Measurements from ENCODE around the gene EPHB4. TPM values are rescaled to one million over a fixed set of nuclear protein-coding genes. Genes with fewer than 3 reads are reported as not detected.

EPHB4 gene
- 58.1 and 61.5 TPM in 2 replicates for total RNA-seq

GRCh38 chr7:100827330-100828226 is at the start of gene EPHB4:
TSS of gene EPHB4 (minus strand) at chr7:100827523. CDS start at chr7:100827030, 493 bp downstream.

GRCh38 chr7:100874577-100875355 is 47.4 kb upstream of the EPHB4 start, which contains the start of gene SRRT:
TSS of gene SRRT (plus strand) at chr7:100875103. CDS start at chr7:100875591, 488 bp downstream.

GRCh38 chr7:100867040-100867775 is 39.9 kb upstream of the EPHB4 start, which contains the start of gene TRIP6:
TSS of gene TRIP6 (plus strand) at chr7:100867387. CDS start at chr7:100867498, 111 bp downstream.

GRCh38 chr7:100852048-100852872 is 24.9 kb upstream of the EPHB4 start, which contains the start of gene SLC12A9:
TSS of gene SLC12A9 (plus strand) at chr7:100852713. CDS start at chr7:100854198, 1,485 bp downstream.

Small RNA genes lying within 50 kb of the gene (small RNA-seq; reads per million reads assigned to genes)
- not detected for gene RN7SL750P (ENCODE audit: low replicate concordance)

Other genes with a start within 250 kb of the EPHB4 start
- 32.8 and 52.5 TPM in 2 replicates for gene LRCH4, start 241.4 kb downstream of the EPHB4 start, total RNA-seq
- 0.66 and 0.86 TPM in 2 replicates for gene FBXO24, start 241.2 kb downstream of the EPHB4 start, total RNA-seq
- gene PCOLCE, start 225.2 kb downstream of the EPHB4 start, total RNA-seq: 109 and 167 TPM in 2 replicates
- 7.0 and 9.0 TPM in 2 replicates for gene MOSPD3, start 215.0 kb downstream of the EPHB4 start, total RNA-seq
- 0.44 TPM in 1 of 2 replicates, not detected in the other for gene TFR2, start 186.0 kb downstream of the EPHB4 start, total RNA-seq
- gene ACTL6B, start 171.1 kb downstream of the EPHB4 start, total RNA-seq: not detected in 2 replicates
- gene GNB2, start 153.8 kb downstream of the EPHB4 start, total RNA-seq: 152 and 165 TPM in 2 replicates
- gene GIGYF1, start 133.3 kb downstream of the EPHB4 start, total RNA-seq: 16.6 and 20.6 TPM in 2 replicates
- 19.5 and 57.0 TPM in 2 replicates for gene POP7, start 121.4 kb downstream of the EPHB4 start, total RNA-seq
- not detected in 2 replicates for gene EPO, start 107.1 kb downstream of the EPHB4 start, total RNA-seq
- gene ZAN, start 93.9 kb downstream of the EPHB4 start, total RNA-seq: not detected in 2 replicates
- 16.9 and 27.5 TPM in 2 replicates for gene SLC12A9, start 25.2 kb upstream of the EPHB4 start, total RNA-seq
- gene TRIP6, start 39.9 kb upstream of the EPHB4 start, total RNA-seq: 78.3 and 78.6 TPM in 2 replicates
- 42.7 and 75.4 TPM in 2 replicates for gene SRRT, start 47.6 kb upstream of the EPHB4 start, total RNA-seq
- gene UFSP1, start 62.2 kb upstream of the EPHB4 start, total RNA-seq: 8.8 and 9.3 TPM in 2 replicates
- gene ACHE, start 68.4 kb upstream of the EPHB4 start, total RNA-seq: 0.14 and 0.22 TPM in 2 replicates
- not detected in 2 replicates for gene MUC3A, start 122.0 kb upstream of the EPHB4 start, total RNA-seq
- gene MUC12, start 142.0 kb upstream of the EPHB4 start, total RNA-seq: 0.43 TPM in 1 of 2 replicates, not detected in the other
- not detected in 2 replicates for gene MUC17, start 192.6 kb upstream of the EPHB4 start, total RNA-seq